NCI-H2107 treated with DMSO at 0.1 percent for 48 hours (cell line): ENCODE measurements around the gene AMBRA1.
A peak's percentile ranks its signal among the peaks of the same experiment; 100 is the strongest.

Source experiments
- DNase-seq: peaks from one replicate; lab custom pipeline; 2025; ENCODE audit not compliant: unreplicated experiment; lab: John Stamatoyannopoulos, UW

Gene AMBRA1

DNA sequence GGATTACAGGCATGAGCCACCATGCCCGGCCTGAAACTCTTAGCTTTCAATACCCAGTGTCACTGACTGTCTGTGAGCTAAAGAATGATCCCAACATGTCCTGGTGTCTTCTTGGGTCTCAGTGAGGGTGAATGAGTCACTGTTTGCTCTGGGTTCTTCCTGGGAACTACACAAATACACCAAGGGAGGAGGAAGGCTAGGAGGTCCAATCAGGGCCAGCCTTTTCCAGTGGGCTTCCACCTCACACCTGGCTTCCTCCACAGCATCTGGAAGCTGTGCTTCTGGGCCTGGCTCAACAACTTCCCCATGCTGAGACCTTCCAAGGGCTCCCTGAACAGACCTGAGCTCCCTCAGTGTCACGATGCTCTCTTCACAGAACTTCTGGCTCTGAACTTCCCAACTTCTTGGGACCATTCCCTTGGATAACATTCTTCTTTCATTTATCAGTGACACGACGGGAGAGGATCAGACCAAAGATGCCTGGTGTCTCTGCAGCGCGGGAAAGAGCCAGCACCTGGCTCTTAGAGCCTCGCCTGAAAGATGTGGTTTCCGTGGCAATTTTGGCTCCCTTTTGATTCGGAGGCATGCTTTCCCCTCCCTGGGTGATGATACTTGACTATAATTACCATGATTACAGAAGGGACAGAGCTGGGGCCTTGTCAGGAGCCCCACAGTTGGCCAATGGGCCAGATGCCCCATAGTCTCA is 179.9 kb downstream of the AMBRA1 start:
- DNase-seq: peak; percentile 95

- DNase-seq: no peak
These were observed 183.8 kb downstream of the AMBRA1 start for GRCh38 chr11:46410021-46410420.

DNA sequence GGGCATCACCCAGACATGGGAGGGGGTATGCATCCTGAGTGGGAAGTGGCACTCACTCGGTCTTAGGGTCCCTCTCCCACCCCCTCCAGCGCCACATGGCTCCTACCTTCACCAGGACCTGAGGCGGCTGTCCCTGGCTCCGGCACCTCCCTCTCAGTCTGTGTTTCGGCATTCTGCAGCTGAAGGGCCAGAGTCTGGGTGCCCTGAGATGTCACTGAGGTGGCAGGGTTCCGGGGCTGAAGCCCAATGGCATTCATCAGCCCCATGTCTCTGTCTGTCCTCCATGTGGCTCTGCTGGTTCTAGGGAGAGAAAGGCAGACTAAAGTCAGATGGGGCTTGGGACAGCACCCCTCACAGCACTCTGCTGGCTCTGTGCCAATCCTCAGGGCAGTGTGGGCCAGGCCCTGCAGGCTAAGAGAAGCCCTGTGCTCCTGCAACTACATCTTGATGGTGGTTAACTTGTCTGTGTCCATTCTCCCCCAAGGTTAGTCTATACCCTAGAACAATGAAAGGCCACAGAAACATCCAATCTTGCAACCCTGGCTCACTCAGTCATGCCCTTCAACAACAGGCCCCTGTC is 185.3 kb downstream of the AMBRA1 start:
- DNase-seq: no peak

GRCh38 chr11:46407635-46408034 is 186.2 kb downstream of the AMBRA1 start:
- peak; percentile 37 for DNase-seq

DNA sequence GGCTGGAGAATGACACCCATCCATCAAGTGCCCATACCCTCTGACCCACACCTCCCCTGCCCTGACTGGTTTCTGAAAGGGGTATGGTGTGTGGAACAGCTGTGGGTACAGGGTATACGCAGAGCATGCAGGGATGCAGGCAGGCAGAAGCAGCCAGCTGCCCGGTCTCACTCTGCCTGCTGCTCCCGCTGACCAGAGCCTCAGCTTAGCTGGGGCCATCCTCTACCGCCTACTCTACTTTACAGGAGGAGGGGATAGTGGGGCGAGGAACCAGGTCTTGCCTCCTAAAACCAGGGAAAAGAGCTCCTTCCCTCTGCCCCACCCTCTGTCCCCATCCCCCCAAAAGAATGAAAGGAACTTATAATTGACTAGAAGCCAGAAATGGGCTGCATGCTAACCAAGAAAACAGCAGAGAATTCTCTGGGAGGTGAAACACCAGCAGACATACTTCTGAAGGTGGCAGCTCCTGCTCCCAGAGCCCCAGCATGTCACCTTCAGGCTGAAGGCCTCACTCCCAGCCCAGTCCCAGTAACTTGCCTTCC is 189.3 kb downstream of the AMBRA1 start:
- no peak for DNase-seq

DNA sequence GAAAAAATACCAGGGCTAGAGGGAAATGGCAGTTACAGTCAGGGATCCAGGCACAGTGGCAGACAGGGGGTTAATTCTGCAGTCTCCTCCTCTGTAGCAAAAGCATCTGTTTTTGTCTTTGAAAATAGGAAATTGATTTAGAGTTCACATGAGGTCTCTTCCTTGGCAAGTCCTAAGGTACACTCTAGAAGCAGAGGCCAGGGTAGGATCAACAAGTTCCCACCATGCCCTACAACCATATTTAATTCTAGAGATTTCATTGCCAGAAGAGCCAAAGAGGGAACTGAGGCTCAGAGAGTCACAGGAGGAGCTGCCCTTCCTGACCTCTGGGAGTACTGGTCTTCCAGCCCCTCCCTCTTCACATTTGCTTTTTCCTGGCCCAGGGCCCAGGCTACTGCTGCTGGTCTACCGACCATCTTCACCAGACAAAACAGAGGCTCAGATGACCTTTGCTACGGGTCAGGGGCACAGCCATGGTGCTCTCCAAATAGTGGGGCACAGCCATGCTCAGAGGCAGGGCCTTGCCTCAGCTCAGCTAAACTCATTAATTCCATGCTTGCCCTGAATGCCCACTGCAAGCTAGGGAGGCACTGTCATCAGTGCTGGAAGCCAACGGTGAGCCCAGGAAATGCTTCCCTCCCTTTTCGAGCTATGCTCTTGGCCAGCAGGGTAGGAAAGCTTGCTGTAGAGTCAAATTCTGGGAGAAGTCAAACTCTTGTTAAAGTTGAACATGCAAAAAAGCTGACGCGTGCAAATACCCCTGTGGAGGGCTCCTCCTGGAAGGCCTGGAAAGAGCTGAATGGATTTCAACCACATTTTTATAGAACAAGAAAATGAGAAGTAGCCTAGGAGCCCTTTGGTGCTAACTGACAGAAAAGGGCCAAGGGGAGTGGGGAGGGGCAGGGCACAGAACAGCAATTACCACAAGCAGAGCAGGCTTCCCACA is 190.6 kb downstream of the AMBRA1 start:
- no peak for DNase-seq

- no peak for DNase-seq
These were observed 196.3 kb downstream of the AMBRA1 start for GRCh38 chr11:46397526-46397925.

DNA sequence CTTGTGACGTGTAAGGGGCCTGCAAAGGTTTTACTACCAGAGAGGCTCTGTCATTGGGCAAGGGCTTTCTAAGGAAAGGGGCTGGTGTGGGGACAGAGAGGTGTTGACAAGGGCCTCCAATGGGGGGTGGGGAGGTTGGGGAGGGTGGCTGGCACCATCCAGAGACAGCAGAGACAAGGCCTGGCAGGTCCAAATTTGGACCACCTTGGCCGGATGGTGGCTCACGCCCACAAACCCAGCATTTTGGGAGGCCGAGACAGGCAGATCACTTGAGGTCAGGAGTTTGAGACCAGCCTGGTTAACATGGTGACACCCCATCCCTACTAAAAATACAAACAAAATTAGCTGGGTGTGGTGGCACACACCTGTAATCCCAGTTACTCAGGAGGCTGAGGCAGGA is 200.1 kb downstream of the AMBRA1 start:
- DNase-seq: no peak

DNA sequence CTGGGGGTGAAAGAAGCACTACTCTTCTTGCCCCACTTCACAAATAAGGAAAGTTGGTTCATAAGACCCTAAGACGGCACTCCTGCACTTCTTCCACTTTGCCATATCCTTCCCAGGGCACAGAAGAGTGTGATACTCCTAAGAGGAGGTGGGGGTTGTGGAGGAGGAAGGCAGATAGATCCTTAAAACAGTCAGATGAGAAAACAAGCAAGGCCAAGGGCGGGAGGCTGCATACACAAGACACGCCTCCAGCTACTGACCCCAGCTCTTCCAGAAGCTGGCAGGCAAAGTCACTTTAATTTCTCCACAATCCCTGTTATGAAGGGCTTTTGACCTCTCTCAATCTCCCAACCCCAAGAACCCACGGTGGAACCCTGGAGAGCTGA is 200.6 kb downstream of the AMBRA1 start:
- DNase-seq: no peak

DNA sequence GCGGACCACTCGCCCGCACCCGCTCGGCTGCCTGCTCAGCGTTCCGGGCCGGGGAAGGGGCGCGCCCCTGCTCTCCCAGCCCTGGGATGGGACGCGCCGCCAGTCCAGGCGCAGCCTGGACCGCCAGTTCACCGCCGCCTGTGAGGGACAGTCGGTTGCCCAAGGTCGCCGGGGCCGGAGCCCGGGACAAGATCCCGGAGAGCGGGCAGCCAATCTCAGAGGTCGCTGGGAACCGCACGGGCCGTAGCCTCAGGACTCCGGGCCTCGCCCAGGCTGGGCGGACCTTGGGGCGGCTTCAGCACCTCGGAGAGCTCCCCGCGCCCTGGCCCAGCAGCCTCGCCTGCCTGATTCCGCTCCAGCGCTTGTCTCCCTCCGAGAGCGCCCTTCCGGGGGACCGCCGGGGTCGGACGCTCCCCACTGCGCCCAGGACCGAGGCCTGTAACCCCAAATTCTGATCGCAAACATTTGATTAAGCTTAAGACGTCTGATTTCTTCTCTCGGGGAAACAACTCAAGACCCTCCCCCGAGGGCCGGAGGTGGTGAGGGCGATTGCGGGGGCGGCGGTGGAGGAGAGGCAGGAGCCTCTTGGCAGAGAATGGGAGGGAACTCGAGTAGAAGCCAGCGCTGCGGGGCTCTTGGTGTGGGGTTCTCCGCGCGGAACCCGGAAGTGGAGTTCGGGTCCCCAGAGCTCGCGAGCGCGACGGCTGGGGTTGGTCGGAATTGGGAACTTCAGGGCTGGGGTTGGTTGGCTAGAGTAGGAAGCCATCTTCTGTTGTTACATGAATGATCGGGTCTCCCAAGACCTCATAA is 201.2 kb downstream of the AMBRA1 start:
- no peak for DNase-seq

GRCh38 chr11:46391578-46392420 is 202.0 kb downstream of the AMBRA1 start, which contains the start of gene CHRM4:
Gene CHRM4, minus strand, starts transcription at chr11:46391776. Its CDS starts 5,219 bp downstream, at chr11:46386557.
- DNase-seq: no peak

GRCh38 chr11:46391186-46391577 is 202.6 kb downstream of the AMBRA1 start:
- DNase-seq: no peak

DNA sequence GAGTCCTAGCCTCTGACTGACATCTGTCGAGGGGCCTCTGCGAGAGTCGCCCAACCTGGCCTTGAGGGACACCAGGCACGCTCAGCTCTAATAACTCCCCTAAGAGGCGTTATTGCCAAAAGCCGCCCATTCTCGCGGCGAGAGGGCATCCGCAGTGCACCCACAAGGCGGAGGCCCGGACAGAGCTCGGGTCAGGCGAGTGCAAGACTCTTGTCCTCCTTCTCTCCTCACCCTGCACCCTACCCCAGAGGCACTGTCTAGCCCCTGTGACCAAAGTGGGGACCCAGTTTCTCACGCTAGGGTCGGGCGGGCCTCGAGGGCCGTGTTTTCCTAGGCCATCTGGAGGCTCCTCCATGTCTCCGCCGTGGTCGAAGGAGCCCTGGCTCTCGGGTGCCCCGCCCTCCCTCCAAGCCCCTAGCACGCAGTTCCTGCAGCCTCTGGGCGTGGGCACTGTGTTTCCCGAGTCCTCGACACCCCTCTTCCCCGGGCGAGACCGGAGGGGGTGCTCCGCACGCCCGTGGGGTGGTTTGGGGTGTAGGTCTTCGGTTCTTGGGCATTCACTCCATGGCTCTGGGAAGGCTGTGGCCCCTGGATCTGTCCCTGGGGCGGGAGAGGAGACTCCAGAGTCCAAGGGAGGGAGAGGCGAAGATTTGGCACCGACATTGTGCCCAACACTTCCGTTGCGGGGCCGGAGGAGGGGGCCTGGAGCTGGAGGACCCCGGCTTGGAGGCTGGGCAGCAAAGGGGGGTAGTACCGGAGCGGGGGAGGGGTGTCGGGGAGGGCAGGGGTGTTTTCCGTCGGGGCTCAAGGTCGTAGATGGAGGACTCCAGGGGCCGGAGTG is 203.3 kb downstream of the AMBRA1 start:
- no peak for DNase-seq

DNA sequence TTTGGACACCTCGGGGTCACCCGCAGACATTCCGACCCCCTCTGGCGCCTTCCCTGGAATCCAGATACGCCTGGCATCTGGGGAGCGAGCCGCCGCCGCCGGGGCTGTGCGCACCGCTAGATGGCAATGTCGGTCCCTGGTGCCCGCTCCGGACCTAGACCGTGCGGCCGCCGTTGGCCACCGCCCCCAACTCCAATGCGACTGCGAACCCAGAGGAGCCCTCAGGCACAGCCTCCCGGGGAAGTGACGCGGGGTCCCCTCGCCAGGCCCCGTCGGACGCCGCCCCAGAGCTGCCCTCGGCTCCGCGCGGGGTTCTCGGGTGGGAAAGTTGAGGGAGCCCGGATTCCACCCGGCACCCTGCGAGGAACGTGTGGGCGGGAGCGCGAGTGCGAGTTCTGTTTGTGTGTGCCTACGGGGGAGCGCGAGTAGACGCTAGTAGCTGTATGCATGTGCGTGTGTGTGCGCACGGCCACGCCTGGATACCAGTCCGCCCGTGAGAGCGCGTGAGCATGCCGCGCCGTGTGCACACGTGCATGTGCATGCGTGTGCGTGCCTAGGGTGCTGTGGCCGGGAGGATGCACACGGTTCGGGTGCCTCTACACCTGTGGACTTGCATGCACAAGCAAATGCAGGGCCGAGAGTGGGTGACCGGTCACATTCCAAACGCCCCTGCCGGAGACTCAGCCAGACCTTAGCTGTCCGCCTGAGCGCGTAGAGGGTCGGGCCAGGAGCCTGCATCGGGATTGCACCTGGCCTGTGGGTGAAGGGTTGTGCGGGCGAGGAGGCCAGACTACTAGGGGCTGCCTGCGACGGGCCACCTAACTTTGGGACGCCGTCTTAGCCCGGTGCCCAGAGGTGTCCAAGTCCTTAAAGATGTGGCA is 204.1 kb downstream of the AMBRA1 start:
- no peak for DNase-seq

DNA sequence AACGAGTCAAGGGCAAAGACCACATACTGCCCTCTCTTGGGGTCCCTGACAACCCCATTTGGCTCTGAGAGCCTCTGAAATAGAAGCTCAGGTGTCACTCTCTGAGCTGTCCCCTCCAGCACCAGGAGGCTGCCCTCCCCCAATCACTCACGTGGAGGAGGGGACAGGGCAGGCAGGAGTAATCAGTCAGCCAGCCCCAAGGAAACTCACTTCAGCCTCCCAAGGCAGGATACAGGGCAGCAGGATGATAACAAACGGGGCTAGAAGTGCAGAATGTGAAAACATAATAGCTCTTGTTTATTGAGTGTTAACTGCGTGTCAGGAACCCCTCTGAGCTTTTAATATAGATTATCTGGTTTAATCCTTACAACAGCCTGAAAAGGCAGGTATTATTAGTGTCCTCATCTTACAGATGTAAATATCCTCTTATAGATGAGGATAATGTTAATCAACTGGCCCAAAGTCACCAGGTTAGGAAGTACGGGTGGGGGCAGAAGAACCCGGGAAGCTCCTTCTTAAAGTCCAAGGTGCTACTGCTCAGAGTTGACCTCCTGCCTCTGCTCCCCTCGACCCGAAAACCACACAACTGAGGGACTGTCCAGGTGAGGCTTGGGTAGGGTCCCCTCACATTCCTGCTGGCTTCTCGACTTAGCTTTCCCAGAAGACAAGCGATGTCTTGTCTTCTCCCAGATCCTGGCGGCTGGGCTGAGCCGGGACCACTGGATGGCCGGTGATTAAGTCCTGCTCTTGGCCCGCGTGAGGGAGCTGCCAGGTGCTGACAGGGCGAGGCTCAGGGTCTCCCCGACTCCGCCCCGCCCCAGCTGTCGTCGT is 205.0 kb downstream of the AMBRA1 start:
- DNase-seq: no peak

DNA sequence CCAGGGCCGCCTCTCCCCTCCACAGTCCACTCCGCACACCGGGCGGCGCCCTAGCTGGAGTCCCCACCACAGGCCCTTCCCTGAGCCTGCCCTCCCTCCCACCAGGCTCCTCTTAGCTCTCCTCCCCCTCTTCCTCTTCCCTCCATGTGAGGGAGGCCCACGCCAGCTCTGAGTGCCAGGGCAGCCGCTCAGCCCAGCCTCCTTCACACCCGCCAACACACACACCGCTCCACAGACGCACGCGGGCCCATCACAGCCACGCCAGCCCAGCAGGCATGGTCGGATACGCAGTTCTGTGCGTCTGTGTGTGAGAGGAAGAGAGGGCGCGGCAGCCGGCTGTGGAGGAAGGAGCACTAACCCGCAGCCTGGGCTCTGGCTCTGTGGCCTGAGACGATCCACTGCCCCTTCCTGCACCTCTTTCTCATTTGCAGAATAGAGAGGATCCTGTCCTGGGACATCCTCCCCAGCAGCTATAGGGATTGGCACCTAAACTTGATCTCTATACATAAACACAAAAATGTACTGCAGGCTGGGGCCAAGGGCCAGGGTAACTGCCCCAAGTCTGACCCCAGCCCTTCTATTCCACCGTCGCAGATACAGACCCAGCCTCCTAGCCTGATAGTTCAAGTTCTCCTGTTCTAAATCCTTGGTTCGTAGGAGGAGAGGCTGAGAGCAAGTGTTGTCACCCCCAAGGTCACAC is 205.8 kb downstream of the AMBRA1 start:
- no peak for DNase-seq
